Smooth muscle cell (in vitro differentiated cells): Measurements from ENCODE around the gene CD248. TPM values are rescaled to one million over a fixed set of nuclear protein-coding genes. Genes with fewer than 3 reads are reported as not detected.

Source experiments
- DNase-seq: peaks from one replicate; lab custom pipeline; 2025; ENCODE audit not compliant: unreplicated experiment; lab: John Stamatoyannopoulos, UW
- H2AFZ ChIP-seq: fragments of 200-600 bp; sonication (generic); 2 replicates; pipeline ENCODE4 v1.6.0; 2016; ENCODE audit warnings: antibody characterized with exemption, low read depth, mild to moderate bottlenecking
- H3F3A ChIP-seq: fragments of 200-600 bp; sonication (generic); 2 replicates; pipeline ENCODE4 v1.6.0; 2017; ENCODE audit warnings: antibody characterized with exemption, low read depth
- H3K27ac ChIP-seq: fragments of 200-600 bp; sonication (generic); 2 replicates; pipeline ENCODE4 v1.5.1; 2016; ENCODE audit warnings: low read depth, mild to moderate bottlenecking
- H3K27me3 ChIP-seq: fragments of 200-600 bp; sonication (generic); 2 replicates; pipeline ENCODE4 v1.6.1; 2016; ENCODE audit warnings: low read depth, mild to moderate bottlenecking
- H3K36me3 ChIP-seq: fragments of 200-600 bp; sonication (generic); 2 replicates; pipeline ENCODE4 v1.5.1; 2016; ENCODE audit warnings: low read depth
- H3K4me1 ChIP-seq: fragments of 200-600 bp; sonication (generic); 2 replicates; pipeline ENCODE4 v1.5.1; 2016; ENCODE audit warnings: low read depth
- H3K4me2 ChIP-seq: fragments of 200-600 bp; sonication (generic); 2 replicates; pipeline ENCODE4 v1.6.0; 2016; ENCODE audit warnings: mild to moderate bottlenecking
- H3K4me3 ChIP-seq: fragments of 200-600 bp; sonication (generic); 2 replicates; pipeline ENCODE4 v1.5.1; 2016; ENCODE audit warnings: mild to moderate bottlenecking
- H3K79me2 ChIP-seq: fragments of 200-600 bp; sonication (generic); 2 replicates; pipeline ENCODE4 v1.6.0; 2016; ENCODE audit warnings: low read depth, mild to moderate bottlenecking
- H3K9ac ChIP-seq: fragments of 200-600 bp; sonication (generic); 2 replicates; pipeline ENCODE4 v1.6.0; 2016; ENCODE audit warnings: low read depth
- H3K9me3 ChIP-seq: fragments of 200-600 bp; sonication (generic); replicated peaks from 2 replicates; pipeline ENCODE4 v1.5.1; 2016; ENCODE audit warnings: low read depth
- H4K20me1 ChIP-seq: fragments of 200-600 bp; sonication (generic); 2 replicates; pipeline ENCODE4 v1.6.0; 2016; ENCODE audit warnings: low read depth
- CTCF ChIP-seq: fragments of 200-600 bp; sonication (generic); IDR thresholded peaks from 2 replicates; pipeline ENCODE4 v1.5.1; 2017; ENCODE audit warnings: borderline replicate concordance, mild to moderate bottlenecking, antibody characterized with exemption; ENCODE audit not compliant: insufficient read depth, poor library complexity, severe bottlenecking
- WGBS: methylation state at CpG from one replicate; pipeline ENCODE4 v1.1.7; 2016; ENCODE audit warnings: low lambda C conversion rate; 5-methylcytosine and 5-hydroxymethylcytosine counted together
- polyA plus RNA-seq: library from polyadenylated mRNA; unstranded; fragments of >200 nt; fragmentation: Nextera tagmentation; extraction: Ambion mirVana; gene quantifications from 2 replicates; pipeline ENCODE4 v1.2.1, GENCODE V29; 2016
- total RNA-seq: library from RNA; depleted of rRNA; stranded (reverse); fragments of >200 nt; gene quantifications from 2 replicates; pipeline ENCODE4 v1.2.3, GENCODE V29; 2014

Gene CD248
- total and polyA plus RNA-seq, 2 experiments from 2014 or later = 35.5 to 287 TPM

- peaks cover 35% of the 10 kb centered on the region for H3K27me3 ChIP-seq
- H3K4me3 ChIP-seq = peak overlapping the region; percentile 71
- no peak overlapping the region for H2AFZ ChIP-seq
- H3K4me2 ChIP-seq = peak overlapping the region; percentile 84
- 19% methylated on average over 36 of the region's 36 CpGs for WGBS
- H4K20me1 ChIP-seq = peaks cover 32% of the 10 kb centered on the region
- no peaks in the 10 kb centered on the region for H3K9me3 ChIP-seq
- peak; percentile 92 for DNase-seq
- no peaks in the 10 kb centered on the region for H3K36me3 ChIP-seq
- peak overlapping the region; percentile 84 for H3K9ac ChIP-seq
- TF ChIP-seq CTCF = no peak
- H3F3A ChIP-seq = no peaks in the 10 kb centered on the region
- peak overlapping the region; percentile 93 for H3K27ac ChIP-seq
- peaks cover 35% of the 10 kb centered on the region for H3K79me2 ChIP-seq
- peaks cover 15% of the 10 kb centered on the region for H3K4me1 ChIP-seq
Measured at GRCh38 chr11:66289548-66290329, 27.1 kb downstream of the CD248 start.

GRCh38 chr11:66288671-66289547 lies 27.9 kb downstream of the CD248 start, which contains the start of gene YIF1A:
TSS of gene YIF1A (minus strand) at chr11:66289143. CDS start at chr11:66288985, 158 bp downstream.
- Histone ChIP-seq H3K27me3 (peaks cover 35% of the 10 kb centered on the region), H3K4me3 (peak within 1 kb of the TSS; percentile 71), H3K4me1 (peaks cover 15% of the 10 kb centered on the region), H3K4me2 (peak within 1 kb of the TSS; percentile 86), H3K9ac (peak within 1 kb of the TSS; percentile 90), H3F3A (no peaks in the 10 kb centered on the region), H3K27ac (peak within 1 kb of the TSS; percentile 93), H3K36me3 (no peaks in the 10 kb centered on the region), H4K20me1 (peaks cover 41% of the 10 kb centered on the region), H3K9me3 (no peaks in the 10 kb centered on the region), H2AFZ (no peak within 1 kb of the TSS), H3K79me2 (peaks cover 35% of the 10 kb centered on the region)
- WGBS = under 1% methylated on average over 63 of the region's 87 CpGs
- TF ChIP-seq CTCF = no peak
- peak; percentile 94 for DNase-seq

- TF ChIP-seq CTCF = no peak
- 44% methylated on average over 20 of the region's 20 CpGs for whole genome bisulfite sequencing
- peak overlapping the region; percentile 71 for H3K4me3 ChIP-seq
- peak overlapping the region; percentile 86 for H3K4me2 ChIP-seq
- H3K27ac ChIP-seq = peak overlapping the region; percentile 93
- H3K9ac ChIP-seq = peak overlapping the region; percentile 90
- DNase-seq = no peak
- H3K9me3 ChIP-seq = no peaks in the 10 kb centered on the region
- peaks cover 26% of the 10 kb centered on the region for H3K27me3 ChIP-seq
- H3K4me1 ChIP-seq = peaks cover 15% of the 10 kb centered on the region
- H4K20me1 ChIP-seq = peaks cover 47% of the 10 kb centered on the region
- H3K36me3 ChIP-seq = no peaks in the 10 kb centered on the region
- H2AFZ ChIP-seq = no peak overlapping the region
- no peaks in the 10 kb centered on the region for H3F3A ChIP-seq
- H3K79me2 ChIP-seq = peaks cover 35% of the 10 kb centered on the region
Measured at GRCh38 chr11:66287889-66288670, 28.8 kb downstream of the CD248 start.
